ENCODE results near the gene SETDB2. TPM values are rescaled to one million over a fixed set of nuclear protein-coding genes. Genes with fewer than 3 reads are reported as not detected.

SETDB2 gene
- polyA plus RNA-seq, 1 donor from 2014 or later = 14.6 TPM

- no peak overlapping the region for H3K4me2 ChIP-seq (ENCODE audit: low read length)
- no peak overlapping the region for H3K27ac ChIP-seq (ENCODE audit: low read length)
- TF ChIP-seq POLR2AphosphoS5 (IDR thresholded peaks at IDR 0.05) (no peak), EP300 (conservative IDR thresholded peaks at IDR 0.05; ENCODE audit: poor library complexity, severe bottlenecking) (no peak), EZH2 (IDR thresholded peaks at IDR 0.05; ENCODE audit: borderline replicate concordance, insufficient read depth, low read length, poor library complexity, severe bottlenecking) (no peak), TAF1 (IDR thresholded peaks at IDR 0.05; ENCODE audit: low read depth) (no peak), MXI1 (conservative IDR thresholded peaks at IDR 0.05; ENCODE audit: poor library complexity, severe bottlenecking) (no peak)
- no peaks in the 10 kb centered on the region for H3K9me2 ChIP-seq (ENCODE audit: insufficient read depth, low read length)
- H3F3A ChIP-seq (ENCODE audit: insufficient read depth, low read length, poor library complexity, severe bottlenecking) = no peaks in the 10 kb centered on the region
- H2AFZ ChIP-seq (ENCODE audit: low read depth, low read length) = no peak overlapping the region
- H3K79me2 ChIP-seq (replicated peaks; ENCODE audit: insufficient read depth, low read length) = peaks cover 13% of the 10 kb centered on the region
- H3K9ac ChIP-seq (ENCODE audit: low read length) = no peak overlapping the region
- no peak overlapping the region for H3K4me3 ChIP-seq (ENCODE audit: low read length)
- no peaks in the 10 kb centered on the region for H3K9me3 ChIP-seq (ENCODE audit: low read length)
- no peaks in the 10 kb centered on the region for H3K36me3 ChIP-seq (ENCODE audit: insufficient read depth, low read length)
- no peaks in the 10 kb centered on the region for H4K20me1 ChIP-seq (ENCODE audit: insufficient read depth)
- no peaks in the 10 kb centered on the region for H3K27me3 ChIP-seq (ENCODE audit: insufficient read depth, low read depth, low read length)
These were observed 2.8 kb upstream of the SETDB2 start for GRCh38 chr13:49441312-49441711.

GRCh38 chr13:49441846-49442245 lies 2.2 kb upstream of the SETDB2 start:
- Histone ChIP-seq H4K20me1 (ENCODE audit: insufficient read depth) (no peaks in the 10 kb centered on the region), H3K27me3 (ENCODE audit: insufficient read depth, low read depth, low read length) (no peaks in the 10 kb centered on the region), H3K27ac (ENCODE audit: low read length) (no peak overlapping the region), H3K4me2 (ENCODE audit: low read length) (no peak overlapping the region), H3F3A (ENCODE audit: insufficient read depth, low read length, poor library complexity, severe bottlenecking) (no peaks in the 10 kb centered on the region), H3K9me2 (ENCODE audit: insufficient read depth, low read length) (no peaks in the 10 kb centered on the region), H3K9me3 (ENCODE audit: low read length) (no peaks in the 10 kb centered on the region), H2AFZ (ENCODE audit: low read depth, low read length) (no peak overlapping the region), H3K79me2 (replicated peaks; ENCODE audit: insufficient read depth, low read length) (peaks cover 18% of the 10 kb centered on the region), H3K4me3 (ENCODE audit: low read length) (no peak overlapping the region), H3K36me3 (ENCODE audit: insufficient read depth, low read length) (no peaks in the 10 kb centered on the region), H3K9ac (ENCODE audit: low read length) (no peak overlapping the region)
- TF ChIP-seq RAD21 (conservative IDR thresholded peaks at IDR 0.05) = no peak
- TF ChIP-seq SMC3 (conservative IDR thresholded peaks at IDR 0.05; ENCODE audit: poor library complexity) = no peak
- no peak for TF ChIP-seq MXI1 (conservative IDR thresholded peaks at IDR 0.05; ENCODE audit: poor library complexity, severe bottlenecking)
- TF ChIP-seq POLR2AphosphoS5 (IDR thresholded peaks at IDR 0.05) = no peak
- TF ChIP-seq TAF1 (IDR thresholded peaks at IDR 0.05; ENCODE audit: low read depth) = no peak
- TF ChIP-seq EZH2 (IDR thresholded peaks at IDR 0.05; ENCODE audit: borderline replicate concordance, insufficient read depth, low read length, poor library complexity, severe bottlenecking) = no peak
- TF ChIP-seq, protein P1, sequence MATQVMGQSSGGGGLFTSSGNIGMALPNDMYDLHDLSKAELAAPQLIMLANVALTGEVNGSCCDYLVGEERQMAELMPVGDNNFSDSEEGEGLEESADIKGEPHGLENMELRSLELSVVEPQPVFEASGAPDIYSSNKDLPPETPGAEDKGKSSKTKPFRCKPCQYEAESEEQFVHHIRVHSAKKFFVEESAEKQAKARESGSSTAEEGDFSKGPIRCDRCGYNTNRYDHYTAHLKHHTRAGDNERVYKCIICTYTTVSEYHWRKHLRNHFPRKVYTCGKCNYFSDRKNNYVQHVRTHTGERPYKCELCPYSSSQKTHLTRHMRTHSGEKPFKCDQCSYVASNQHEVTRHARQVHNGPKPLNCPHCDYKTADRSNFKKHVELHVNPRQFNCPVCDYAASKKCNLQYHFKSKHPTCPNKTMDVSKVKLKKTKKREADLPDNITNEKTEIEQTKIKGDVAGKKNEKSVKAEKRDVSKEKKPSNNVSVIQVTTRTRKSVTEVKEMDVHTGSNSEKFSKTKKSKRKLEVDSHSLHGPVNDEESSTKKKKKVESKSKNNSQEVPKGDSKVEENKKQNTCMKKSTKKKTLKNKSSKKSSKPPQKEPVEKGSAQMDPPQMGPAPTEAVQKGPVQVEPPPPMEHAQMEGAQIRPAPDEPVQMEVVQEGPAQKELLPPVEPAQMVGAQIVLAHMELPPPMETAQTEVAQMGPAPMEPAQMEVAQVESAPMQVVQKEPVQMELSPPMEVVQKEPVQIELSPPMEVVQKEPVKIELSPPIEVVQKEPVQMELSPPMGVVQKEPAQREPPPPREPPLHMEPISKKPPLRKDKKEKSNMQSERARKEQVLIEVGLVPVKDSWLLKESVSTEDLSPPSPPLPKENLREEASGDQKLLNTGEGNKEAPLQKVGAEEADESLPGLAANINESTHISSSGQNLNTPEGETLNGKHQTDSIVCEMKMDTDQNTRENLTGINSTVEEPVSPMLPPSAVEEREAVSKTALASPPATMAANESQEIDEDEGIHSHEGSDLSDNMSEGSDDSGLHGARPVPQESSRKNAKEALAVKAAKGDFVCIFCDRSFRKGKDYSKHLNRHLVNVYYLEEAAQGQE (IDR thresholded peaks at IDR 0.05; ENCODE audit: borderline replicate concordance) = no peak
- TF ChIP-seq, protein P2, sequence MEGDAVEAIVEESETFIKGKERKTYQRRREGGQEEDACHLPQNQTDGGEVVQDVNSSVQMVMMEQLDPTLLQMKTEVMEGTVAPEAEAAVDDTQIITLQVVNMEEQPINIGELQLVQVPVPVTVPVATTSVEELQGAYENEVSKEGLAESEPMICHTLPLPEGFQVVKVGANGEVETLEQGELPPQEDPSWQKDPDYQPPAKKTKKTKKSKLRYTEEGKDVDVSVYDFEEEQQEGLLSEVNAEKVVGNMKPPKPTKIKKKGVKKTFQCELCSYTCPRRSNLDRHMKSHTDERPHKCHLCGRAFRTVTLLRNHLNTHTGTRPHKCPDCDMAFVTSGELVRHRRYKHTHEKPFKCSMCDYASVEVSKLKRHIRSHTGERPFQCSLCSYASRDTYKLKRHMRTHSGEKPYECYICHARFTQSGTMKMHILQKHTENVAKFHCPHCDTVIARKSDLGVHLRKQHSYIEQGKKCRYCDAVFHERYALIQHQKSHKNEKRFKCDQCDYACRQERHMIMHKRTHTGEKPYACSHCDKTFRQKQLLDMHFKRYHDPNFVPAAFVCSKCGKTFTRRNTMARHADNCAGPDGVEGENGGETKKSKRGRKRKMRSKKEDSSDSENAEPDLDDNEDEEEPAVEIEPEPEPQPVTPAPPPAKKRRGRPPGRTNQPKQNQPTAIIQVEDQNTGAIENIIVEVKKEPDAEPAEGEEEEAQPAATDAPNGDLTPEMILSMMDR (IDR thresholded peaks at IDR 0.05; ENCODE audit: poor library complexity, severe bottlenecking) = no peak
- TF ChIP-seq EP300 (conservative IDR thresholded peaks at IDR 0.05; ENCODE audit: poor library complexity, severe bottlenecking) = no peak
